H1 (cell line): ENCODE data around the gene KNDC1.

Experiments used
- CTCF ChIP-seq, 3 experiments: IDR thresholded peaks; 1 replicate in 2 of 3; 2 replicates in 1 of 3; pipeline versions ENCODE4 v1.5.1 to v1.6.1; 2011; ENCODE audit warnings: low read length in 3 of 3, mild to moderate bottlenecking in 3 of 3, inconsistent platforms in 2 of 3, low read depth in 1 of 3, moderate library complexity in 1 of 3; ENCODE audit not compliant: insufficient read depth in 1 of 3; ENCODE audit errors: control extremely low read depth in 1 of 3
- EP300 ChIP-seq, 2 experiments: IDR thresholded peaks; 1 replicate in 1 of 2; 2 replicates in 1 of 2; pipeline ENCODE4 v1.6.1; 2011 to 2012; ENCODE audit warnings: low read depth in 2 of 2, low read length in 2 of 2, mild to moderate bottlenecking in 2 of 2, borderline replicate concordance in 1 of 2, inconsistent platforms in 1 of 2, moderate library complexity in 1 of 2
- EZH2 ChIP-seq: fragments of 200-600 bp; sonication (generic); IDR thresholded peaks from 2 replicates; pipeline ENCODE4 v1.7.1; 2012; ENCODE audit warnings: low read depth, mild to moderate bottlenecking, moderate library complexity, low read length, inconsistent platforms; ENCODE audit not compliant: severe bottlenecking
- POLR2A ChIP-seq, 2 experiments: IDR thresholded peaks; 1 replicate in 1 of 2; 2 replicates in 1 of 2; pipeline ENCODE4 v1.6.1; 2011; ENCODE audit warnings: low read depth in 2 of 2, low read length in 2 of 2, mild to moderate bottlenecking in 2 of 2; ENCODE audit errors: control extremely low read depth in 1 of 2
- POLR2AphosphoS5 ChIP-seq: IDR thresholded peaks from 2 replicates; pipeline ENCODE4 v1.6.1; 2011; ENCODE audit warnings: low read depth, low read length
- SRF ChIP-seq: IDR thresholded peaks from 2 replicates; pipeline ENCODE4 v1.6.1; 2011; ENCODE audit warnings: mild to moderate bottlenecking, low read depth, low read length, moderate library complexity
- SUZ12 ChIP-seq: fragments of 200-600 bp; sonication (generic); IDR thresholded peaks from 2 replicates; pipeline ENCODE4 v1.6.1; 2012; ENCODE audit warnings: mild to moderate bottlenecking, inconsistent platforms, low read length, moderate library complexity, mixed read lengths
- TAF1 ChIP-seq: IDR thresholded peaks from 2 replicates; pipeline ENCODE4 v1.6.1; 2011; ENCODE audit warnings: mild to moderate bottlenecking, low read depth, low read length
- TF ChIP-seq, protein P1 (sequence below): IDR thresholded peaks from 2 replicates; pipeline ENCODE4 v1.6.1; 2011; ENCODE audit warnings: low read depth, mild to moderate bottlenecking, low read length; ENCODE audit not compliant: insufficient read depth

DNA sequence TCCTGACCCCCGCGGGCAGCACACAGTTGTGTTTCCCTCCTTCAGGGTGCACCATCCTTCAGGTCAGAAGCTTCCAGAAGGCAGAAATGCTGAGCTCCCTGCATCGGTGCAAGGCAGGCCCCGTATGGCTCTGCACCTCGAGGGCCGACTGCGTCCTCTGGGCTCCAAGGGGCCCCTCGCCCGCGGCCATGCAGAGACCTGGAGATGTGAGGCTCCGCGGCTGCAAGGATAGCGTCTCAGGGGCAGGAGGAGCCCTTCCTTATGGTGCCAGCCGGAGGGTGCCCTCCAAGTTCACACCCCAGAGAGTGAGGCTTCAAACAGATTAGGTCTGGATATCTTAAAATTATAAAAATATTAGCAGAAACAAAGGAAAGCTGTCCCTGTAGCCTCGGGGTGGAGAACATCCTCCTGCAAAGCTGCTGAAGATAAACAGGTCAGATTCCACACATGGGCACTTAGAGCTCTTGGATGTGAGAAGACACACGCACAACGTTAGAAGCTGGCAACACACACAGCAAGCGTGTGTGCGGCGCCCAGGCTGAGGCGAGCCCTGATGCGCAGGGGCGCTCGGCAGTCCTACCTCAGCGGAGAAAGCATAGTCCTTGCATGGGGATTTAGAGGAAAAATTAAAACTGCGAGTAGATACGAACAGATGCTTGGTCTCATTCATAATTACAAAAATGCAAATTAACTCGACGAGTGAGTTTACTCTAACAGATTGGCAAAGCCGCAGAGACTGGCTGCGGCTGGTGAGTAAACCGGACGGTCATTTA is 20.4 kb downstream of the KNDC1 start:
- TF ChIP-seq CTCF (IDR thresholded peaks at IDR 0.05; ENCODE audit: control extremely low read depth in 1 of 3, insufficient read depth in 1 of 3, low read depth in 1 of 3, low read length in 3 of 3) (no peak), EP300 (IDR thresholded peaks at IDR 0.05; ENCODE audit: borderline replicate concordance in 1 of 2, low read depth in 2 of 2, low read length in 2 of 2) (no peak), TAF1 (no peak), SRF (no peak), SUZ12 (no peak), EZH2 (no peak), POLR2A (IDR thresholded peaks at IDR 0.05; ENCODE audit: control extremely low read depth in 1 of 2, low read depth in 2 of 2, low read length in 2 of 2) (no peak), POLR2AphosphoS5 (no peak)
- TF ChIP-seq, protein P1, sequence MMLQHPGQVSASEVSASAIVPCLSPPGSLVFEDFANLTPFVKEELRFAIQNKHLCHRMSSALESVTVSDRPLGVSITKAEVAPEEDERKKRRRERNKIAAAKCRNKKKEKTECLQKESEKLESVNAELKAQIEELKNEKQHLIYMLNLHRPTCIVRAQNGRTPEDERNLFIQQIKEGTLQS = no peak
